HL-60 (cell line): Measurements from ENCODE around the gene RPL36.

Source experiments
- CTCF ChIP-seq: IDR thresholded peaks from one replicate; pipeline ENCODE4 v1.5.1; 2011; ENCODE audit warnings: low read length, control low read depth, inconsistent platforms; ENCODE audit not compliant: insufficient read depth
- GABPA ChIP-seq: IDR thresholded peaks from 2 replicates; pipeline ENCODE4 v1.6.1; 2012; ENCODE audit warnings: low read depth
- POLR2AphosphoS5 ChIP-seq: IDR thresholded peaks from 2 replicates; pipeline ENCODE4 v1.6.1; 2012; ENCODE audit warnings: low read depth
- TF ChIP-seq, protein P1 (sequence below): IDR thresholded peaks from 2 replicates; pipeline ENCODE4 v1.6.1; 2012; ENCODE audit warnings: low read depth; ENCODE audit not compliant: insufficient replicate concordance

- no peak for TF ChIP-seq CTCF
- TF ChIP-seq, protein P1, sequence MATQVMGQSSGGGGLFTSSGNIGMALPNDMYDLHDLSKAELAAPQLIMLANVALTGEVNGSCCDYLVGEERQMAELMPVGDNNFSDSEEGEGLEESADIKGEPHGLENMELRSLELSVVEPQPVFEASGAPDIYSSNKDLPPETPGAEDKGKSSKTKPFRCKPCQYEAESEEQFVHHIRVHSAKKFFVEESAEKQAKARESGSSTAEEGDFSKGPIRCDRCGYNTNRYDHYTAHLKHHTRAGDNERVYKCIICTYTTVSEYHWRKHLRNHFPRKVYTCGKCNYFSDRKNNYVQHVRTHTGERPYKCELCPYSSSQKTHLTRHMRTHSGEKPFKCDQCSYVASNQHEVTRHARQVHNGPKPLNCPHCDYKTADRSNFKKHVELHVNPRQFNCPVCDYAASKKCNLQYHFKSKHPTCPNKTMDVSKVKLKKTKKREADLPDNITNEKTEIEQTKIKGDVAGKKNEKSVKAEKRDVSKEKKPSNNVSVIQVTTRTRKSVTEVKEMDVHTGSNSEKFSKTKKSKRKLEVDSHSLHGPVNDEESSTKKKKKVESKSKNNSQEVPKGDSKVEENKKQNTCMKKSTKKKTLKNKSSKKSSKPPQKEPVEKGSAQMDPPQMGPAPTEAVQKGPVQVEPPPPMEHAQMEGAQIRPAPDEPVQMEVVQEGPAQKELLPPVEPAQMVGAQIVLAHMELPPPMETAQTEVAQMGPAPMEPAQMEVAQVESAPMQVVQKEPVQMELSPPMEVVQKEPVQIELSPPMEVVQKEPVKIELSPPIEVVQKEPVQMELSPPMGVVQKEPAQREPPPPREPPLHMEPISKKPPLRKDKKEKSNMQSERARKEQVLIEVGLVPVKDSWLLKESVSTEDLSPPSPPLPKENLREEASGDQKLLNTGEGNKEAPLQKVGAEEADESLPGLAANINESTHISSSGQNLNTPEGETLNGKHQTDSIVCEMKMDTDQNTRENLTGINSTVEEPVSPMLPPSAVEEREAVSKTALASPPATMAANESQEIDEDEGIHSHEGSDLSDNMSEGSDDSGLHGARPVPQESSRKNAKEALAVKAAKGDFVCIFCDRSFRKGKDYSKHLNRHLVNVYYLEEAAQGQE, result no peak
- no peak for TF ChIP-seq GABPA
- no peak; the same call in 1 of the 2 replicates for TF ChIP-seq POLR2AphosphoS5
Measured at GRCh38 chr19:5654931-5655330, 35.2 kb upstream of the RPL36 start.
